Vagina (tissue), 2 donors: ENCODE measurements around the gene ISG15. TPM values are rescaled to one million over a fixed set of nuclear protein-coding genes. Genes with fewer than 3 reads are reported as not detected.

Source experiments
- DNase-seq, 2 donors: peaks; one replicate each; pipeline ENCODE4 v3.0.0-alpha.2; 2017; ENCODE audit errors: extremely low spot score in 2 of 2
- H3K27ac ChIP-seq: fragments of 200-600 bp; sonication (generic); one replicate; pipeline ENCODE4 v1.5.1; 2019
- H3K27me3 ChIP-seq: fragments of 200-600 bp; sonication (generic); one replicate; pipeline ENCODE4 v1.5.1; 2019
- H3K36me3 ChIP-seq, 2 donors: fragments of 200-600 bp; sonication (generic); one replicate each; pipeline ENCODE4 v1.5.1; 2017 to 2019
- H3K4me1 ChIP-seq: fragments of 200-600 bp; sonication (generic); one replicate; pipeline ENCODE4 v1.5.1; 2019
- H3K4me3 ChIP-seq, 2 donors: fragments of 200-600 bp; sonication (generic); 1 replicate in 1 of 2; 2 replicates in 1 of 2; pipeline ENCODE4 v1.5.1; 2016 to 2019
- H3K9me3 ChIP-seq: fragments of 200-600 bp; sonication (generic); one replicate; pipeline ENCODE4 v1.5.1; 2019
- POLR2A ChIP-seq, 2 donors: fragments of 450-650 bp; IDR thresholded peaks; one replicate each; pipeline ENCODE4 v1.6.1; 2017; ENCODE audit warnings: antibody characterized with exemption in 2 of 2, mild to moderate bottlenecking in 2 of 2, moderate library complexity in 2 of 2
- POLR2AphosphoS5 ChIP-seq, 2 donors: sonication (generic); formaldehyde crosslinking; IDR thresholded peaks; one replicate each; pipeline ENCODE4 v1.9.0; 2017; ENCODE audit warnings: antibody characterized with exemption in 2 of 2, mild to moderate bottlenecking in 2 of 2, low read depth in 1 of 2; ENCODE audit not compliant: insufficient read depth in 1 of 2
- intact Hi-C: fragments of 100-400 bp; cut with DNase I; formaldehyde crosslinking; loops from one replicate; pipeline ENCODE4 v1.15.1; 2023
- small RNA-seq: library from RNA; depleted of rRNA; stranded (forward); fragments of <200 nt; gene quantifications from one replicate; pipeline ENCODE3, GENCODE V24; 2016
- total RNA-seq: library from RNA; depleted of rRNA; stranded (reverse); fragments of >200 nt; gene quantifications from one replicate; pipeline ENCODE4 v1.2.3, GENCODE V29; 2016
- TF ChIP-seq, protein P1 (sequence below), 3 experiments: fragments of 450-650 bp in 2 of 3; fragments of 200-600 bp in 1 of 3; sonication (generic) in 1 of 3; IDR thresholded peaks; one replicate each; pipeline ENCODE4 v1.5.1; 2017 to 2019; ENCODE audit warnings: antibody characterized with exemption in 3 of 3, mild to moderate bottlenecking in 2 of 3, moderate library complexity in 2 of 3

ISG15 gene
- total RNA-seq, 1 donor from 2014 or later = 29.0 TPM

DNA sequence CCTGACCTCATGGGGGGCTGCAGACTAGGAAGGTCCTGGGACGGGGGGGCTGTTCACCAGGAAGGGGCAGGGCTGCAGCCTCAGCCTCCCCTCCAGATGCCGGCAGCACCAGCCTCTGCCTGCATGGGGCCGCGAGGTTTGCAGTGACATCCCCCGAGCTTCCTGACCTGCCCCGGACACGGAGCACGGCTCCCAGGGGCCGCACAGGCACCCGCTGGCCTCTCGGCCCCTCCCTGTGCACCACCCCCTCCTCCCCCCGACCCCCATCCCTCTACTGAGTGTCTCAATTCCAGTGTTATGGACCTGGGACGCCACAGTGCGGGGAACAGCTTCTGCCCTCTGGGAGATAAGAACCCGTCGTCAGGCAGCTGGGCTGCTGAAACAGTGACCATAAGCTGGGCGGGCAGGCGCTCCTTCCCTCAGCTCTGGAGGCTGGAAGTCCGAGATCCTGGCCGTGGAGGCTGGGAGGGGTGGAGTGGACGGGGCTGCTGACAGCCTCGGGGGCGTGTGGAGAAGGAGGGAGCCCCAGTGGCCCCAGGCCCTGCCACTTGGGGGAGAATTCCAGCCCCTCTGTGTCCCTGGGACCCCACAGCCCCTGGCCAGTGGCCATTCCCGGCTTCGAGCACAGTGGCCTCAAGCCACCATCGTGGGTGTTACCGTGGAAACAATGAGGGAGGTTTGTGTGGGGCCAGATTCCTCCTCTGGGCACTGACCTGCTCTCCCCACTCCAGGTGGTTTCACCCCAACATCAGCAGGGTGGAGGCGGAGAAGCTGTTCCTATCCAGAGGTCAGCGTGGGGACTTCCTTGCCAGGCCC, 49.3 kb downstream of the ISG15 start:
- Histone ChIP-seq H3K27ac (no peak overlapping the region), H3K4me1 (peaks cover 38% of the 10 kb centered on the region), H3K27me3 (peaks cover 5% of the 10 kb centered on the region), H3K36me3 (no peaks in the 10 kb centered on the region), H3K4me3 (no peak overlapping the region), H3K9me3 (no peaks in the 10 kb centered on the region)
- intact Hi-C loops = no loop called here
- DNase-seq = no peak
- TF ChIP-seq POLR2A (IDR thresholded peaks at IDR 0.05) = no peak
- no peak for TF ChIP-seq POLR2AphosphoS5 (IDR thresholded peaks at IDR 0.05; ENCODE audit: insufficient read depth in 1 of 2, low read depth in 1 of 2)
- TF ChIP-seq, protein P1, sequence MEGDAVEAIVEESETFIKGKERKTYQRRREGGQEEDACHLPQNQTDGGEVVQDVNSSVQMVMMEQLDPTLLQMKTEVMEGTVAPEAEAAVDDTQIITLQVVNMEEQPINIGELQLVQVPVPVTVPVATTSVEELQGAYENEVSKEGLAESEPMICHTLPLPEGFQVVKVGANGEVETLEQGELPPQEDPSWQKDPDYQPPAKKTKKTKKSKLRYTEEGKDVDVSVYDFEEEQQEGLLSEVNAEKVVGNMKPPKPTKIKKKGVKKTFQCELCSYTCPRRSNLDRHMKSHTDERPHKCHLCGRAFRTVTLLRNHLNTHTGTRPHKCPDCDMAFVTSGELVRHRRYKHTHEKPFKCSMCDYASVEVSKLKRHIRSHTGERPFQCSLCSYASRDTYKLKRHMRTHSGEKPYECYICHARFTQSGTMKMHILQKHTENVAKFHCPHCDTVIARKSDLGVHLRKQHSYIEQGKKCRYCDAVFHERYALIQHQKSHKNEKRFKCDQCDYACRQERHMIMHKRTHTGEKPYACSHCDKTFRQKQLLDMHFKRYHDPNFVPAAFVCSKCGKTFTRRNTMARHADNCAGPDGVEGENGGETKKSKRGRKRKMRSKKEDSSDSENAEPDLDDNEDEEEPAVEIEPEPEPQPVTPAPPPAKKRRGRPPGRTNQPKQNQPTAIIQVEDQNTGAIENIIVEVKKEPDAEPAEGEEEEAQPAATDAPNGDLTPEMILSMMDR (IDR thresholded peaks at IDR 0.05) = no peak

DNA sequence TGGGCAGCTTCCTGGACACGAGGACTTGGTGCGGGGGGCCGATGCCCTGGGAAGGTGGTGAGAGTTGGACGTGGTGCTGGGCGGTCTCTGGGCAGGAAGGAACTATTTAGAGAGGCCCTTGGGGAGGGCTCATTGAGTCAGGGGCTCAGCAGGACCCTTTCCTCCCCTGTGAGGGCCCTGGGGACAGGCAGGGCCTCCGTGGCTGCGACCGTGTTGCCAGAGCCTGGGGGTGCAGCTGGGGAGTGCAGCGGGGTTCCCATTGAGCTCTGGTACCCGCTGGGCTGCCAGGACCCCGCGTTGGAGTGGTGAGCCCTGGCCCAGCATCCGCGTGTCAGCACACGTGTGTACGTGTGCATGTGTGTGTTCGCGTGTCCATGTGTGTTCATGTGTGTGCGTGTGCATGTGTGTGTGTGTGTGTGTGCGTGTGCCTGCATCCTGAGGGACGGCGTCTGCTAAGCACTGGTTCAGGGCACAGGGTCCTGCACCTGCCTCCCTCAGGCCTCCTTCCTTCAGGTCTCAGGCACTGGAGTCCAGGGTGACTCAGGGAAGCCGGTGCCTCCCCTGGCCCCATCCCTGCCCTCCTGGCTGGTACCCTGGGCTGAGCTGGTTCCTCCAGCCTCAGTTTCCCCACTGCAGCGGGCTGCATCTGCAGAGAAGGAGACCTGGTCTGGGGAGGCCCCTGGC, 50.1 kb downstream of the ISG15 start:
- no peak overlapping the region for H3K27ac ChIP-seq
- TF ChIP-seq, protein P1 (IDR thresholded peaks at IDR 0.05) = no peak
- no peak for TF ChIP-seq POLR2AphosphoS5 (IDR thresholded peaks at IDR 0.05; ENCODE audit: insufficient read depth in 1 of 2, low read depth in 1 of 2)
- TF ChIP-seq POLR2A (IDR thresholded peaks at IDR 0.05) = no peak
- H3K4me3 ChIP-seq = no peak overlapping the region
- no peaks in the 10 kb centered on the region for H3K9me3 ChIP-seq
- peaks cover 5% of the 10 kb centered on the region for H3K27me3 ChIP-seq
- no peak for DNase-seq
- H3K36me3 ChIP-seq = no peaks in the 10 kb centered on the region
- peaks cover 43% of the 10 kb centered on the region for H3K4me1 ChIP-seq
- intact Hi-C loops = no loop called here

Small RNAs within 50 kb of the gene (small RNA-seq; reads per million reads assigned to genes)
- not detected for gene AL645608.3

Other genes starting within 250 kb of the ISG15 start
- 33.9 TPM for gene SAMD11, start 89.6 kb upstream of the ISG15 start, total RNA-seq
- gene NOC2L, start 54.2 kb upstream of the ISG15 start, total RNA-seq = 42.5 TPM
- gene KLHL17, start 52.9 kb upstream of the ISG15 start, total RNA-seq = 19.6 TPM
- 15.2 TPM for gene PLEKHN1, start 47.0 kb upstream of the ISG15 start, total RNA-seq
- gene PERM1, start 31.4 kb upstream of the ISG15 start, total RNA-seq = not detected
- 34.6 TPM for gene HES4, start 13.4 kb upstream of the ISG15 start, total RNA-seq
- gene AGRN, start 6.6 kb downstream of the ISG15 start, total RNA-seq = 25.5 TPM
- 4.9 TPM for gene RNF223, start 60.8 kb downstream of the ISG15 start, total RNA-seq
- 11.8 TPM for gene C1orf159, start 102.6 kb downstream of the ISG15 start, total RNA-seq
- gene TTLL10, start 160.4 kb downstream of the ISG15 start, total RNA-seq = not detected
- 4.4 TPM for gene TNFRSF18, start 193.1 kb downstream of the ISG15 start, total RNA-seq
- not detected for gene TNFRSF4, start 200.7 kb downstream of the ISG15 start, total RNA-seq
- 74.2 TPM for gene SDF4, start 218.5 kb downstream of the ISG15 start, total RNA-seq
- 11.0 TPM for gene B3GALT6, start 218.7 kb downstream of the ISG15 start, total RNA-seq
- not detected for gene C1QTNF12, start 233.2 kb downstream of the ISG15 start, total RNA-seq